Activated CD8-positive, alpha-beta memory T cell treated with anti-CD3 and anti-CD28 coated beads, Interleukin-2, amount 50 U/mL, for 48 hours (primary cell): Measurements from ENCODE around the gene ZNF143.
"Not testable (repeated sequence)": the region's sequence is repeated elsewhere in the genome, so short reads cannot be mapped to it uniquely, and the experiment has no call there.

Experiments
- DNase-seq: peaks from one replicate; pipeline ENCODE4 v3.0.0-alpha.2; 2020

Gene ZNF143

DNA sequence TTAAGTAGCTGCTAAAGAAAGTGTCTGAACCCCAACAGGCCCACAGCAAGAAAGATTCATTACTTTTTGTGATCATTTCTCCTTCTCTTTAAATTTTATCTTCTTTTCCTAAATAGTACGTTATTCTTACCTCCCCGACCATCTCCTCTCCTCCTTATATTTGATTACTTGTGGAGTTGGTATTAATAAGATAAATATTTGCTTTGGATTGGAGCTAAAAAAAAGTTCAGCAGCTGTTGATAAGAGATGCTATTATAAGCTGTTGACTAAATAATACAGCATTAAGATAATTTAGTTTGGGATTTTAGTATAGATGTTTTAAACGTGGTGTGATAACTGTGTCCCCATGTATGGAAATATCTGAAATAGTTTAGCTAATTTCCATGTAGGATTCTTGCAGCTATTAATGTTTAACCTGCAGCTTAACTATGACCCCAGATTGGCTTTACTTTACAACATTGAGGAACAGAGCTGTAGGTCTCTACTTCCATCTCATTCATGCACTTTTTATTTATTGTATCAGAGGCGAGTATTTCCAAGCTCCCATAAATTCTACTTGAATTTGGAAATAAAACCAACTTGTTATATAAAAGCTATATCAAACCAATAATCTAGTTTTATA lies 37.8 kb downstream of the ZNF143 start:
- DNase-seq: no peak

- DNase-seq: peak; percentile 89
Measured at GRCh38 chr11:9506489-9507276, 45.9 kb downstream of the ZNF143 start.

DNA sequence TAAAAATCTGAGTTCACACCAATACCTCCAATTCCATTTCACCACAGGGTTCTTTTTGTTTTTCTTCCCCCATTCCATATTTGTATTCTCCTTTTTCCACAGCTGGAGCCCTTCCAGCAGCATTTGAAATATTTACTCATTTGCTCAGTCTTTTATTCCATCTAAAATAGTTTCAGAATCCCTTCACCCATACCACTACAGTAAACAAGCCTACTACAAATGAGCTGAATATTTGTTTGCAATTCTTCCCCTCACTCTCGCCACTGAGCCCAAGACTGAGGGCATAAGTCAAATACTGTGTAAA lies 46.4 kb downstream of the ZNF143 start:
- no peak for DNase-seq

DNA sequence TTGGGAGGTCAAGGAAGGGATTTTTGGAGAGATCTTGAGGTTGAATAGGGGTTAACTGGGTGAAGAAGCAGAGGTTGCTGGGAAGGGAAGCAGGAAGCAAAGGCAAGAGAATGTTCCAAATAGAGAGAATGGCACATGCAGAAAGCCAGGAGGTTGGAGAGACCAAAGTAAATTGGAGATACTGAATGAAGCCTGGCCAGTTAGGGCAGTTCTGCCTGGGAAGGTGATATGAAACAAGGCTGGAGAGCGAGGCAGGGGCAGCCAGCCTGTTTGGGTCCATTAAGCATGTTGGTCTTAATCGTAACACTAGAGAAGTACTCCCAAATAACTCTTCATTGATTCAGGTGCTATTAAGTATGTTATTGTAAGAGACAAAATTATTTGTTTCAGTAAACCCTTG lies 48.2 kb downstream of the ZNF143 start:
- no peak for DNase-seq

DNA sequence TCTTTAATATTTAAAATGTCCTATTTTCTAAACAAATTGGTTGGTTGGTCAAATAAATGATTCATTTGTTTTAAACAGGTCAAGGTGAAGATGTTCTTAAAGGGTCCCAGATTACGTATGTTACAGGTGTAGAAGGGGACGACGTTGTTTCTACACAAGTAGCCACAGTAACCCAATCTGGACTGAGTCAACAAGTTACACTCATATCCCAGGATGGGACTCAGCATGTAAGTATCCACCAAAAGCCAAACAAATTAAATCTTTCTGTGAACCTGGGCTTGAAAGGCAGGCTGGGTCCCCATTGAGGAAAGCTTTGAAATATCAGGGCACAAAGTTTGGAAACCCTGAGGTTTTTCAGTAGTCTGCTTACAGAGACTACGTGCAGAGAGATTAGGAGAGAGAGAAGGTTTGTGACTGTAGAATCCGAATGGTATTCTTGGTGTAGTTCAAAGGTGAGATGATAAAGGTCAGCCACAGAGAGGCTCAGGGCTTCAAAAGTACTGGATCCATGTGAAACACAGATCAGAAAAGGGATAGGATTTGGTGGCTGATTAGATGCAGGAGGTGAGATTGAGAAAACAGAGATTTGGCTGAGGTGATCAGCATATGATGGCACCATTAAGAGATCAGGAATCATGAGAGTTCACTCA lies 51.7 kb downstream of the ZNF143 start:
- DNase-seq: no peak

GRCh38 chr11:9514576-9514975 lies 53.8 kb downstream of the ZNF143 start:
- DNase-seq: not testable (repeated sequence)

DNA sequence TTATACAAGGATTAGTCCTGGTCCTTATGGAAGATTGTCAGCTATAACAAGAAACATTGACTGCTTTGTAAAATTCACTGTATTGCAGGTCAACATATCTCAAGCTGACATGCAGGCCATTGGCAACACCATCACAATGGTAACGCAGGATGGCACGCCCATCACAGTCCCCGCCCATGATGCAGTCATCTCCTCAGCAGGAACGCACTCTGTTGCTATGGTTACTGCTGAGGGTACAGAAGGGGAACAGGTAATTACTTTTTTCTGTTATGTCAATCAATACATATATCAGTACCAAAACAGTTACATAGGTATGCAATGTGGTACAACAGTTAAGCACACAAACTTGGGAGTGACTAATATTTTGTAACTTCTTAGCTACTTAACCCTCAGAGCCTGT lies 55.3 kb downstream of the ZNF143 start:
- DNase-seq: no peak

DNA sequence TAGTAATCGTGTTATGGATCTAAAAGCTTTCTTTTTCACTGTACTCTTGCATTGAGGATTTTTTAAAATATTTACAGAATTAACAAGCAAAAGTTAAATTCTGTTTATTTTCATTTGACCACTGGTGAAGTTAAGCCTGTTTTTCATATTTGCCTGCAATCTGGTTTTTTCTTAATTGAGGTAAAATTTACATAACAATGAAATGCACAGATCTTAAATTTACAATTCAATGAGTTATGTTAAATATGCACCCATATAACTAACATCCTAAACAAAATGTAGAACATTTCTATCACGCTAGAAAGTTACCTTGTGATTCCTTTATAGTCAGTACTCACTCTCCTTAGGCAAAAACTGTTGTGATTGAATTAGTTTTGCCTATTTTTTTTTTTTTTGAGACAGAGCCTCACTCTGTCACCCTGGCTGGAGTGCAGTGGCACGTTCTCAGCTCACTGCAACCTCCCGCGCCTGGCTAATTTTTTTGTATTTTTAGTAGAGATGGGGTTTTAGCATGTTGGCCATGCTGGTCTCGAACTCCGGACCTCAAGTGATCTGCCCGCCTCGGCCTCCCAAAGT lies 58.1 kb downstream of the ZNF143 start:
- DNase-seq: no peak

DNA sequence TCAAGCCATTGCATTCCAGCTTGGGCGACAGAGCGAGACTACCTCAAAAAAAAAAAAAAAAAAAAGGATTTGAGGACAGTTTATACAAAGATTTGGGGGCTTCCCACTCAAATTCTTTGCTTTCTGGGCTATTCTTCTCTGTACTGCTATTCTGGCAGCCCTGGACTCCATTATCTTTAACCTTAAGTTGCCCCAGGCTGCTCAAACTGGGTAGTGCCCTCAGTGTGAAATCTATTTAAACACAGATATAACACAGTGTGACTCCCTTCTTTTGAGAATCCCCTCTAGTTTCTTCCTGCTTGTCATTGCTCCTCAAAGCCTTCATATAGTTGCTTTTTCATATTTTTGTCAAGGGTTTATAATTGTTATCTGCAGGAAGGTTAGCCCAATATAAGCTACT lies 63.2 kb downstream of the ZNF143 start:
- no peak for DNase-seq

- DNase-seq: no peak
Measured at GRCh38 chr11:9525116-9525515, 64.3 kb downstream of the ZNF143 start.

- DNase-seq: no peak
Measured at GRCh38 chr11:9527481-9528135, 66.8 kb downstream of the ZNF143 start.

DNA sequence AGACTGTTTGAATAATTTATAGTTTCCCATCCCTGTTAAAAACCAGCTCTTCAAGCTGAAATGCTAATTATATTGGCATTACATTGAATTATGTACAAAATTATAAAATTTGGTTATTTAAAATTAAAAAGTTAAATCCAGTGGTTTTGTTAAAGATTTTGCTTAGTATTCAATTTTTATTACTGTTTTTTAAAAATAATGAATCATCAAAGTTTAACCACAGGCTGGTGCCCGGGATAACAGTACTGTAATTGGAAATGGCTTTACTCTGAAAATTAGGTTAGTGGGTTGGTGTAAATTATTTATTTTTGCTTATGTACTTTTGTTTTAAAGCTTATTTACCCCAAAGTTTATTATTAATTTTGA lies 67.3 kb downstream of the ZNF143 start:
- no peak for DNase-seq

DNA sequence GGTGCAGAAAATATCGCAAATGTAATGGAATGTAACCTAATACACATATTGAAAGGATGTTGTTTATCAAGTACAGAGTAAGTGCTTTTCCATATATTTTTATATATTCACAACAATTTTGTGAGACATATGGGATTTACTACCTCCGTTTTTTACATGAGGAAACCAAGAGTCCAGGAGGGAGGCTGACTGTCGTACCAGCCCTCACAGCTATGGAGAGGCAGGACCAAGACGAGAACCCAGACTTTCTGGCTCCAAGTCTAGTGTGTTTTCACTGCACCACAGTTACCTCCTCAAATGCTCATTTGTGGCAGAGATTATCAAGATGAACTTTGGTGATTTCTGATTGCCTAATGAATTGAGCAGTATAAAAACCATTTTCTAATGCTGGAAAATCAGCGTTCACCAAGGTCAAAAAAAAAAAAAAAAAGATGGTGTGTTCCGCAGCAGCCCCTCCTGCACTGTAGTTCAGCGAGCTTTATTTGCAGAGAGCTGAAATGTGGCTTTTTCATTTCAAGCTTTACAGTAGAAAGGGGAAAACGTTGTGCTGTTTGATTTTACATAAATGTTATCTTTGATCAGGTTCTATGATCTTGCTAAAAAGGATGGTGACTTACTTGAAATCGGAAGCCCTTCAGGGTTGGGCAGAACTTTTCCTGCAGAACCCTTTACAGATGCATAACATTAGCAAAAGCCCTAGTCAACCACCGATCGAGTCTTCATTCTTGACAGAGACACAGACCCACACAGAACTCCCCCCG lies 67.9 kb downstream of the ZNF143 start:
- DNase-seq: no peak

GRCh38 chr11:9529334-9529650 lies 68.5 kb downstream of the ZNF143 start:
- DNase-seq: no peak

DNA sequence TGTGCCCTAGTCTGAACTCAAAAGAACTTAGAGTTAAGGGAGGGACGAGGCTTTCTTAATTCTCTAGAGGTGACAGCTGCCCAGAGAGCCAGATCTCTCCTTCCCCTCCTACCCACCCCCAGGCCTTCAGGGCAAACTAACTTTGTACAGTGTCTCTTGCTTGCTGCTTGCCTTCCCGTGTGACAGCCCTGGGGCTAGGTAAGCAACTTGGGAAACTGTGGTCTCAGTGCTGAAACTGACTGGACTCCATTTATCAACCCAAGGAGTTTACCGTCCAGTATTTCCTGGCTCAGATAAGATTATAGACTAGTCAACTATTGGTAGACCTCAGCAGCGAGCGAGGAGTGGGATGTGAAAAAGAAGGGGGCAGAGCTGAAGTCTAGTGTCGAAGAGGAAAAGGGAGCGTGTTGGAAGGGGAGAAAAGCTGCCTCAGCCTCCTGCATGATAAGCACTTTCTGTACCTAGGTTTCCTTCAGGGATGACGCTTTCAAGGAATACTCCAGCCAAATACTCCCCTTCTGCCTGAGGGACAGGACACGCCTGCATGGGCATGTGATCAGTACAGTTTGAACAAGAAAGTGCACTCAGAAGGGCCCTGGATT lies 69.3 kb downstream of the ZNF143 start:
- no peak for DNase-seq

- DNase-seq: no peak
Measured at GRCh38 chr11:9530901-9531625, 70.3 kb downstream of the ZNF143 start.

GRCh38 chr11:9533058-9533457 lies 72.2 kb downstream of the ZNF143 start:
- DNase-seq: no peak

DNA sequence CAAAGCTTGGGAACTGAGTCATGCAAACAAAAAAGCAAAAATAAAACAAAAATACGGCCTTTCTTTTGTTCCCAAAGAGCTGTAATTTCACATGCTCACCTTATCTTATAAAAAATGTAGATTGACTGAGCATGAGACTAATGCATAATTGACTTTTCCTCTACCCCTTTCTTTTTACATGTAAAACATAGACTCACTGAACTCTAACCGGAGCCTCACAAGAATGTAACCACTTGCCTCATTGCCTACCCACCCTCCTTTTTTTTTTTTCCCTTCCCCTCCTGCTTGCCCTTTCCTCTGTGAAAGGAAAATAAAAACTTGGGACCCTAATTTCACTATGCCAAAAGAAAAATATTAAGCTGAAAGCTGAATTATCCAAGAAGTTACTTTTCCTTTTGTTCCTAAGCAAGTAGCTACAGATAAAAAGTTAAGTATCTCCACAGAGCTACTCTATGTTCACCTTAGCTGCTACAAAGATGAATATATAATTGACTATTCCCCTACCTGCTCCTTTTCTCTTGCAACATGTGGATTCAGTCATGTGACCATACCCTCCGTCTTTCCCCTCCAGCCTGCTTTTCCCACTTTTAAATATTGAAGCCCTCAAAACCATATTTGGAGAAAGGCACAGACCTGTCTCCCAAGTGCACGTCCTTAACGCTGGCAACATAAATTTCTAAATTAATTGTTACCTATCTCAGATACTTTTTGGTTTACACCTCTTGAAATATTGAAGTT lies 73.1 kb downstream of the ZNF143 start:
- no peak for DNase-seq

DNA sequence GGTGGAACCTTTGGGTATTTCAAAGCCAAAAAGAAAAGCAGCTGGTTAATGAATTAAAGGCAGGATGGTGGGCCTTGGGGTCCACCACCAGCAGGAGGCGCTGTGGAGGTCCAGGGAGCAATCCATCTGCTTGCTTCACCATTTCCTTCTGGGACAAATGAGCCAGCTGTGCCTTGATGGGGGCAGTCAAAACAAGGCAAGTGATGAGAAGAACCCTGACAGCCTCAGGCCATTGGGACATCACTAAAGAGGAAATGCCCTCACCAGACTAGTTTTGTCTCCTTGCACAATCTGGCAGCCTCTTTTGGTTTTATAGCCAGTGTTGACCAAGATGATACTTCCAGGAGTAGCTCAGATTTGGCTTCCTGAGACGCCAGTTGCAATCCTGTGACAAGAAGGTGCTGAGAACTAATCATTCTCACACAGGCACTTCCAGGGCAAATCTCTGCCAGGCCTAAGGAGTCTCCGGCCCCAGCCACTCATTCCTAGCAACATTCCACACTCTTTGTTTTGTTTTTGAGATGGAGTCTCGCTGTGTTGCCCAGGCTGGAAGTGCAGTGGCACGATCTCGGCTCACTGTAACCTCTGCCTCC lies 74.5 kb downstream of the ZNF143 start:
- DNase-seq: peak; percentile 98

- DNase-seq: no peak
Measured at GRCh38 chr11:9538548-9538947, 77.7 kb downstream of the ZNF143 start.

DNA sequence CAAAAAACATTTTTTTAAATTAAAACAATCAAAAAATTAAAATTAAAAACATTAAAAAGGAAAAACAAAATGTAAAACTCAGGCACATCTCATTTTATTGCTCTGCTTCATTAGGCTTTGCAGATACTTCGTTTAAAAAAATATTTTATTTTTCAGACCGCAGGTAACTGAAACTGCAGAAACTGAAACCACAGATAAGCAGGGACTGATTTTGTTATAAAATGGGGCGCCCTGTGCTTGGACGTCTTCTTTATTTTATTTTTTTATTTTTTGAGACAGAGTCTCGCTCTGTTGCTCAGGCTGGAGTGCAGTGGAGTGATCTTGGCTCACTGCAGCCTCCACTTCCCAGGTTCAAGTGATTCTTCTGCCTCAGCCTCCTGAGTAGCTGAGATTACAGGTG lies 88.4 kb downstream of the ZNF143 start:
- not testable (repeated sequence) for DNase-seq
